COLO829 (cell line): ENCODE results near the gene CACNB3.
"Not testable (repeated sequence)": the region's sequence is repeated elsewhere in the genome, so short reads cannot be mapped to it uniquely, and the experiment has no call there.

Source experiments
- DNase-seq: peaks from one replicate; pipeline ENCODE4 v3.0.0; 2012; ENCODE audit warnings: low spot score

The CACNB3 gene

GRCh38 chr12:48854932-48855331 lies 36.6 kb downstream of the CACNB3 start:
- not testable (repeated sequence) for DNase-seq

- DNase-seq, result no peak
Measured at GRCh38 chr12:48856379-48856778, 38.1 kb downstream of the CACNB3 start.

GRCh38 chr12:48857278-48857994 lies 39.1 kb downstream of the CACNB3 start:
- DNase-seq, result no peak

- no peak for DNase-seq
Measured at GRCh38 chr12:48858043-48858442, 39.7 kb downstream of the CACNB3 start.

GRCh38 chr12:48859607-48860006 lies 41.3 kb downstream of the CACNB3 start:
- no peak for DNase-seq

- not testable (repeated sequence) for DNase-seq
Measured at GRCh38 chr12:48860236-48860635, 41.9 kb downstream of the CACNB3 start.

- DNase-seq, result no peak
Measured at GRCh38 chr12:48861111-48861510, 42.8 kb downstream of the CACNB3 start.

- DNase-seq, result no peak
Measured at GRCh38 chr12:48862760-48863159, 44.5 kb downstream of the CACNB3 start.

- DNase-seq, result no peak
Measured at GRCh38 chr12:48863291-48863690, 45.0 kb downstream of the CACNB3 start.

- DNase-seq, result peak; percentile 89
Measured at GRCh38 chr12:48865281-48866051, 47.2 kb downstream of the CACNB3 start, which contains the start of gene RND1. Gene RND1, minus strand, starts transcription at chr12:48865870. Its CDS starts 103 bp downstream, at chr12:48865767.

- DNase-seq, result no peak
Measured at GRCh38 chr12:48866052-48866711, 47.9 kb downstream of the CACNB3 start.

- no peak for DNase-seq
Measured at GRCh38 chr12:48868451-48868850, 50.2 kb downstream of the CACNB3 start.

- no peak for DNase-seq
Measured at GRCh38 chr12:48869191-48869590, 50.9 kb downstream of the CACNB3 start.

GRCh38 chr12:48873096-48873495 lies 54.8 kb downstream of the CACNB3 start:
- DNase-seq, result no peak

- not testable (repeated sequence) for DNase-seq
Measured at GRCh38 chr12:48873534-48873933, 55.2 kb downstream of the CACNB3 start.

- DNase-seq, result no peak
Measured at GRCh38 chr12:48875944-48876515, 57.7 kb downstream of the CACNB3 start.
